Vagina (tissue), 2 donors: ENCODE results near the gene ABTB2.

Experiments
- CTCF ChIP-seq, 3 experiments: fragments of 450-650 bp in 2 of 3; fragments of 200-600 bp in 1 of 3; sonication (generic) in 1 of 3; IDR thresholded peaks; one replicate each; pipeline ENCODE4 v1.5.1; 2017 to 2019; ENCODE audit warnings: antibody characterized with exemption in 3 of 3, mild to moderate bottlenecking in 2 of 3, moderate library complexity in 2 of 3
- POLR2A ChIP-seq, 2 donors: fragments of 450-650 bp; IDR thresholded peaks; one replicate each; pipeline ENCODE4 v1.6.1; 2017; ENCODE audit warnings: antibody characterized with exemption in 2 of 2, mild to moderate bottlenecking in 2 of 2, moderate library complexity in 2 of 2
- POLR2AphosphoS5 ChIP-seq, 2 donors: sonication (generic); formaldehyde crosslinking; IDR thresholded peaks; one replicate each; pipeline ENCODE4 v1.9.0; 2017; ENCODE audit warnings: antibody characterized with exemption in 2 of 2, mild to moderate bottlenecking in 2 of 2, low read depth in 1 of 2; ENCODE audit not compliant: insufficient read depth in 1 of 2

DNA sequence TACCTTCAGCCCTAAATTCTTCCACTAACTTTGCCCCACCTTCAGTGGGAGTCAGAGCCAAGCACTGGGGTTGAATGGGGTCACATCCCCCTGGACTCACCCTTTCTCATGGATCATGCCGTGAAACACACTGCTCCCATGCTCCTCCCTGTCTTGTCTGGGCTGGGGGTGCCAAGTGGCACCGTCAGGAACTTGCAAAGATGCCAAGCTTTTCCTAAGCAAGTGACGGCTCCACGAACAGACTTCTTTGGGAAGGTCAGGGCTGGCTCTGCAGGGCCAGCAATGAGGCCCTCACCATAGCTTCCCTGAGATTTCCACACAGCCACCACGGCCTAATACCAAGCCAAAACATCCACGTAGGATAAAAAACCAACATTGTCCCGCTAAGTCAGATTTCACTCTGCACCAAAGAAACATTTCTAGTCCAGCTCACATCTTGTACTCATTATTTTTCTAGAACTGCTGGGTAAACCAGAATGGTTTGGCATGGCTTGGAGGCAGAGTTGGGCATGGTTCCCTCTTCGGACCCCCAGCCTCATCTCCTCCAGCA lies 175.9 kb downstream of the ABTB2 start:
- TF ChIP-seq CTCF (IDR thresholded peaks at IDR 0.05) (no peak), POLR2AphosphoS5 (IDR thresholded peaks at IDR 0.05; ENCODE audit: insufficient read depth in 1 of 2, low read depth in 1 of 2) (no peak), POLR2A (IDR thresholded peaks at IDR 0.05) (no peak)
